Body of pancreas (tissue), 4 donors: Measurements from ENCODE around the gene ARL14EPL.

Experiments used
- POLR2A ChIP-seq, 3 donors: fragments of 450-650 bp; IDR thresholded peaks; one replicate each; pipeline ENCODE4 v1.6.1; 2016; ENCODE audit warnings: antibody characterized with exemption in 3 of 3, mild to moderate bottlenecking in 2 of 3
- TF ChIP-seq, protein P1 (sequence below), 7 experiments: fragments of 450-650 bp in 4 of 7; fragments of 200-600 bp in 3 of 7; sonication (generic) in 3 of 7; IDR thresholded peaks; one replicate each; pipeline ENCODE4 v1.5.1; 2016 to 2019; ENCODE audit warnings: antibody characterized with exemption in 7 of 7

GRCh38 chr5:116013936-116014335 lies 18.3 kb upstream of the ARL14EPL start:
- TF ChIP-seq, protein P1, sequence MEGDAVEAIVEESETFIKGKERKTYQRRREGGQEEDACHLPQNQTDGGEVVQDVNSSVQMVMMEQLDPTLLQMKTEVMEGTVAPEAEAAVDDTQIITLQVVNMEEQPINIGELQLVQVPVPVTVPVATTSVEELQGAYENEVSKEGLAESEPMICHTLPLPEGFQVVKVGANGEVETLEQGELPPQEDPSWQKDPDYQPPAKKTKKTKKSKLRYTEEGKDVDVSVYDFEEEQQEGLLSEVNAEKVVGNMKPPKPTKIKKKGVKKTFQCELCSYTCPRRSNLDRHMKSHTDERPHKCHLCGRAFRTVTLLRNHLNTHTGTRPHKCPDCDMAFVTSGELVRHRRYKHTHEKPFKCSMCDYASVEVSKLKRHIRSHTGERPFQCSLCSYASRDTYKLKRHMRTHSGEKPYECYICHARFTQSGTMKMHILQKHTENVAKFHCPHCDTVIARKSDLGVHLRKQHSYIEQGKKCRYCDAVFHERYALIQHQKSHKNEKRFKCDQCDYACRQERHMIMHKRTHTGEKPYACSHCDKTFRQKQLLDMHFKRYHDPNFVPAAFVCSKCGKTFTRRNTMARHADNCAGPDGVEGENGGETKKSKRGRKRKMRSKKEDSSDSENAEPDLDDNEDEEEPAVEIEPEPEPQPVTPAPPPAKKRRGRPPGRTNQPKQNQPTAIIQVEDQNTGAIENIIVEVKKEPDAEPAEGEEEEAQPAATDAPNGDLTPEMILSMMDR (IDR thresholded peaks at IDR 0.05) = no peak
- no peak for TF ChIP-seq POLR2A (IDR thresholded peaks at IDR 0.05)
